BLaER1 (cell line): Measurements from ENCODE around the gene DCDC1.

Experiments
- H3K27ac ChIP-seq: shearing (Covaris generic); formaldehyde crosslinking; 2 replicates; pipeline ENCODE4 v1.8.1; 2022
- H3K27me3 ChIP-seq: shearing (Covaris generic); formaldehyde crosslinking; 2 replicates; pipeline ENCODE4 v1.8.1; 2022
- H3K36me3 ChIP-seq: shearing (Covaris generic); formaldehyde crosslinking; 2 replicates; pipeline ENCODE4 v1.8.1; 2022
- H3K4me1 ChIP-seq: shearing (Covaris generic); formaldehyde crosslinking; 2 replicates; pipeline ENCODE4 v1.8.1; 2022
- H3K4me2 ChIP-seq: shearing (Covaris generic); formaldehyde crosslinking; 2 replicates; pipeline ENCODE4 v1.8.1; 2022
- H3K4me3 ChIP-seq: shearing (Covaris generic); formaldehyde crosslinking; 2 replicates; pipeline ENCODE4 v1.8.1; 2022
- H3K9ac ChIP-seq: shearing (Covaris generic); formaldehyde crosslinking; 2 replicates; pipeline ENCODE4 v1.8.1; 2022
- H3K9me3 ChIP-seq: shearing (Covaris generic); formaldehyde crosslinking; 2 replicates; pipeline ENCODE4 v1.8.1; 2022
- H4K20me1 ChIP-seq: shearing (Covaris generic); formaldehyde crosslinking; 2 replicates; pipeline ENCODE4 v1.8.1; 2022
- Cebpa-rat ChIP-seq: shearing (Covaris generic); IDR thresholded peaks from 2 replicates; pipeline ENCODE4 v1.8.1; 2022

DCDC1 gene

DNA sequence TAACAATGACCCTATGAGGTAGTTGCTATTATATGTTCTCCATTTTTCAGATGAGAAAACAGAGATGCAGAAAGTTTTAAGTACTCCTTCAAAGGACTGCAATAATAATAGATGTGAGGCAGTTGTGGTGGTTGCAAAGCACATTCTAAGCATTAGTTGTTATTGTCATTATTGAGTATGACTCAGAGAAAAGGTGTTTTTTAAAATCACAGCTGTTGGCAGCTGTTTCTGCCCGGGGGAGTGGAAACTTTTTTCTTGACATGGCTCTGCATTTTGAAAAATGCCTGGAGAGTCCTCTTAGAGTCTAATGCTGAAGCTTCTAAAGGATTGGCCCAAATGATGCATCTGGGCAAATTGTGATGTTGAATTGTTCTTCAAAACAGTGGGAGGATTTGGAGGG lies 538.9 kb downstream of the DCDC1 start:
- no peaks in the 10 kb centered on the region for H4K20me1 ChIP-seq
- no peak overlapping the region for H3K4me2 ChIP-seq
- H3K9ac ChIP-seq: no peak overlapping the region
- no peaks in the 10 kb centered on the region for H3K27me3 ChIP-seq
- H3K27ac ChIP-seq: no peak overlapping the region
- TF ChIP-seq Cebpa-rat: no peak
- H3K4me3 ChIP-seq: no peak overlapping the region
- no peaks in the 10 kb centered on the region for H3K36me3 ChIP-seq
- 0 out of 2 replicates have a peak, but pooled peaks cover 4% of the 10 kb centered on the region for H3K9me3 ChIP-seq
- no peaks in the 10 kb centered on the region for H3K4me1 ChIP-seq

DNA sequence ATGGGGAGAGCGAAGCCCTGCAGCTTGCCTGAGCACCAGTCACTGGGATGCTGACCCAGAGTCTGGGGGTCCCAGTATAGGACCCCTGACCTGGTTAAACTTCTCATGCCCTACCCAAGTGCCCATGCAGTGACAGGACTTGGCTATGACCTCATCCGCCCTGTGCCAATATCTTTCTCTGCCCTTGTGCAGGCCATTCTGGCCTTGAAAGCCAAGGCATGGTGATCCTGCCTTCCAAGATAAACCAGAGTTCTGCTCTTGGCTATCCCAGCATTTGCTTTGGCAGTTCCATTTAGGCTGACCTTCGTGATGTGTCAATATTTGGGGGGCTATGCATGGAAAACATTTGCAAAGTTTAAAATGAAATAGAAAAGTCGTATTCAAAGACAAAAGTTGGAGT lies 542.6 kb downstream of the DCDC1 start:
- no peak overlapping the region for H3K4me3 ChIP-seq
- no peaks in the 10 kb centered on the region for H3K9me3 ChIP-seq
- no peak overlapping the region for H3K9ac ChIP-seq
- no peak overlapping the region for H3K4me2 ChIP-seq
- no peaks in the 10 kb centered on the region for H3K36me3 ChIP-seq
- H3K27me3 ChIP-seq: no peaks in the 10 kb centered on the region
- H4K20me1 ChIP-seq: no peaks in the 10 kb centered on the region
- no peak for TF ChIP-seq Cebpa-rat
- H3K4me1 ChIP-seq: no peaks in the 10 kb centered on the region
- H3K27ac ChIP-seq: no peak overlapping the region

DNA sequence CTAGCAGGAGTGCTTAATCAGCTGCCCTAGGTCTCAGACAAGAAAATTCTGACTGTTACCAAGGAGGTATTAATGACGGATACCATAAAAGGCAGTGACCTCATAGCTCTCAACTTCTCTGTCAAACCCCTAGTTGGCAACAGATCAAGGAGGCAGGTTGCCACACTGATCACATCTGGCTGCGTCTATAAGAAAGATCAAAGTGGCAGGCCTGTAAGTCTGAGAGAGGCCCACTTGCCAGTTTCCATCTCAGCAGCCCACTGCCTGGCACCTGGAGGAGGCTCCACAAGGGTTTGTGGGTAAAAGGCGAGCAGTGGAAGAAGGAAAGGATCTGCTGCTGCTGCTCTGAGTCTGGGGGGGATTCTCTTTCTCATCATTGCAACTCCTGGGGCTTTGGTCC lies 543.8 kb downstream of the DCDC1 start:
- no peak for TF ChIP-seq Cebpa-rat
- Histone ChIP-seq H3K27me3 (no peaks in the 10 kb centered on the region), H3K9ac (no peak overlapping the region), H3K4me2 (no peak overlapping the region), H4K20me1 (no peaks in the 10 kb centered on the region), H3K27ac (no peak overlapping the region), H3K9me3 (no peaks in the 10 kb centered on the region), H3K4me1 (no peaks in the 10 kb centered on the region), H3K36me3 (no peaks in the 10 kb centered on the region), H3K4me3 (no peak overlapping the region)

DNA sequence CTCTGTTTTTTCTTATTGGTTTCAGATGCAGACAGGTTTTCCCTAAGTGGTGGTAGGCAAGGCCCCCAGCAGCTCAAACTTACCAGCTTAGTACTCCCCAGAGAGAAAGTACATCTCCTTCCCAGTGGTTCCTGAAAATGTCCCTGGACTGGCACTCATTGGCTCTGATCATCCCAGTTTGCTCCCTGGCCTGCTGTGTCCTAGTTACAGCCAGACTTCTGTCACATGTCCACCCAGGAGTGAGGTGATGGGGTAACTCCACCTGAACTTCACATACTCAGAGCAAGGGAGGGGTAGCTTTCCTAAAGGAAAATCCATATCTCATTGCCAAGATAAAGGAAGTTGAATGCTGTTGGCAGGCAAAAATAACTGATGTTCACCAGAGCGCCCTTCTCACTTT lies 546.4 kb downstream of the DCDC1 start:
- no peaks in the 10 kb centered on the region for H3K36me3 ChIP-seq
- H3K4me1 ChIP-seq: no peaks in the 10 kb centered on the region
- no peak overlapping the region for H3K27ac ChIP-seq
- H4K20me1 ChIP-seq: no peaks in the 10 kb centered on the region
- H3K9ac ChIP-seq: no peak overlapping the region
- no peak overlapping the region for H3K4me2 ChIP-seq
- H3K9me3 ChIP-seq: no peaks in the 10 kb centered on the region
- H3K27me3 ChIP-seq: no peaks in the 10 kb centered on the region
- TF ChIP-seq Cebpa-rat: no peak
- no peak overlapping the region for H3K4me3 ChIP-seq

DNA sequence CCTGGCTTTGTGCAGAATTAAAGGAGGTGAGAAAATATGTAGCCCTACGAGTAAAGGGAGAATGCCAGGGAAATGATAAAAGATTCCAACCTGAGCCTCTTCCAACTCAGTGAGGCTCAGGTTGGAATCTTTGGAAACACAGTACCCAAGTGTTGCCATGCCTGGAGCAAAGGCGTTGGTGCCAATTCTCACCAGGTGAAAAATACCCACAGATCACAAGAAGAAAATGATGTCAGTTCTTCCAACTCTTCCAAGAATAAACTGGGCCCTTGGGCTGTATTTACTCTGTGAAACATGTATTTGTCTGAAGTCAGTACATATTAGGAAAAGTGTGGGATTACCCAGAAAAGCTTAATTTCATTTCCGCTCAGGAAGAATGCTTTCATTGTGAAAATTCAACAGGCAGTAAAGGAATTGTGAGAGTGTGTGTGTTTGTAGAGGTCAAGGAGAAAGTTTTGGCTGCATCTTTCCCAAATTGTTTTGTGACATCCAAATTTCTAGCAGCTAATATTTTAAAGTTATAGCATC lies 548.0 kb downstream of the DCDC1 start:
- Histone ChIP-seq H3K4me2 (no peak overlapping the region), H3K4me1 (no peaks in the 10 kb centered on the region), H3K36me3 (no peaks in the 10 kb centered on the region), H3K9me3 (no peaks in the 10 kb centered on the region), H3K4me3 (no peak overlapping the region), H3K9ac (no peak overlapping the region), H4K20me1 (no peaks in the 10 kb centered on the region), H3K27me3 (no peaks in the 10 kb centered on the region), H3K27ac (no peak overlapping the region)
- TF ChIP-seq Cebpa-rat: no peak

DNA sequence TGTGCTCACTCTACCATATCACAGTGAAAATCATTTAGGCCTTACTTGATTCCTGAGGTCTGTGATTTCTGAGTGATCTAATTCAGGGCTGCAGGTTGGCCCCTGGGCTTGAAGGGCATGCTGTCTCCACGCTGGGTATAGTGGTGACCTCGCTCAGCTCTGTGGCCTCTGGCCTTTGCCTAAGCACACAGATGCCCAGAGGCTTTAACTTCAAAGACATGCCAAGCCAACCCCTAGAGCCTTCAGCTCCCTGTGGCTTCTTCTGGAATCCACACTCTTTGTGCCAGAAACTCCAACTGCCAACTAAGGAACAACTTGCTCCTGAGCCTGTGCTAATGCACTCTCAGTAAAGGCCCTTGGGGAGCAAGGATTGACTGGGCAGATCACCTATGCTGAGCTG lies 550.8 kb downstream of the DCDC1 start:
- Histone ChIP-seq H3K4me1 (no peaks in the 10 kb centered on the region), H4K20me1 (no peaks in the 10 kb centered on the region), H3K9ac (no peak overlapping the region), H3K4me3 (no peak overlapping the region), H3K4me2 (no peak overlapping the region), H3K9me3 (no peaks in the 10 kb centered on the region), H3K27ac (no peak overlapping the region), H3K36me3 (no peaks in the 10 kb centered on the region), H3K27me3 (no peaks in the 10 kb centered on the region)
- no peak for TF ChIP-seq Cebpa-rat

DNA sequence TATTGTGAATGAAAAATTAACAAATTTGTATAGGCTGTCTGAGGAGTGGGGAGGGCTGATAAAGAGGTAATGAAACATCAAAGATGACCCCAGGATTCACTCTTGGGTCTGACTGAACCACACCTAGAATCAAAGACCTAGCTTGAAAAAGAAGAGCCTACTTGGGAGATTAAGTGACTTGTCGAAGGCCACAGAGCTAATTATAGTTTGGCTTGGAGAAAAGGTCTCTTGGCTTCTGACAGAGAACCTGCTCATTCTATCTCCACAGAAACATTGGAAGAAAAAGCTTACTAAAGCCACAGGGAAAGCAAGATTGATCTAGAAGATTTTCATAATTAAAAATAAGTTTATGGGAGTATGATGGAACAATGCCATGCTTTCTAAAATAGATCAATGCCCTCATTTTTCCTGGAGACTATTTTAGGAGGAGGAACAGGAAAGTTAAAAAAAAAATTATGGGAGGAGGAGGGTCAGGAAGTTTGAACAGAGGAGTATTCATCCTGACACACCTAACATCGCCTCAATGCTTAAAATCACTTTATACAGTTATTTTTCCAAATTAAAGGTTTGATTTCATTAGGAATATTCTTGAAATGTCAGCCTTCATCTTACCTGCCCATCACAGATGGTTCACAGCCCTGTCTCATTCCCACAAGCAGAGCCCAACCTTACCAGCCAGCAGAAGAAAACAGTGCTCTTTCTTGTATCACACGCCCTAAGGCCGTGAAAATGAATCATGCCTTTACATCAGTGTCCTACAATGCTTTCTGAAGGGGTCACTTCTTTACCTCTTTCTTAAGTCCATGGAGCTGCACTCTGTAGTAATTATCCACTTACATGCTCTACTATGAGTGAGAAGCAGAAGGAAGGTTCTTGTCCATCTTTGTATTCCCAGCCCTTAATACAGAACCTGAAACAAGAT lies 552.3 kb downstream of the DCDC1 start:
- no peaks in the 10 kb centered on the region for H4K20me1 ChIP-seq
- H3K4me1 ChIP-seq: no peaks in the 10 kb centered on the region
- no peak overlapping the region for H3K9ac ChIP-seq
- no peaks in the 10 kb centered on the region for H3K9me3 ChIP-seq
- no peak for TF ChIP-seq Cebpa-rat
- no peaks in the 10 kb centered on the region for H3K36me3 ChIP-seq
- H3K27me3 ChIP-seq: no peaks in the 10 kb centered on the region
- no peak overlapping the region for H3K4me2 ChIP-seq
- no peak overlapping the region for H3K27ac ChIP-seq
- H3K4me3 ChIP-seq: no peak overlapping the region

DNA sequence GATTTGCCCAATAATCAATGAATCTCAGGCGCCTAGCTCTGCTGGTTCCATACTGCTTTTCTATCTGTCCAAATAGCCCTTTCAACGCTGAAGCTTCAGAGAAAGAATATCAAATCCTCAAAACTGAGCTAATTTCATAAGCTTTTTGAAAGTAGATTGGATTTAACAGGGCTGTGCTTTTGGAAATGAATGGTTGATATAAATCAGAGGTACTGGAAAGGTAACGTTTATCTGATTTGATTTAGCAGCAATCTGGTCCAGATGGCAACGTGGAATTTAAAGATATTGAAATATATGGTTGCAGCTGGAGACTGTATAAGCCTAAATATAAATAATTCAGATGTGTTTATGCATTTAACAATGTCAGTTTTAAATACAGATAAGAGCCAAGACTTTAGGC lies 553.9 kb downstream of the DCDC1 start:
- Histone ChIP-seq H3K9ac (no peak overlapping the region), H3K4me3 (no peak overlapping the region), H3K4me1 (no peaks in the 10 kb centered on the region), H3K4me2 (no peak overlapping the region), H3K9me3 (no peaks in the 10 kb centered on the region), H3K27me3 (no peaks in the 10 kb centered on the region), H3K27ac (no peak overlapping the region), H3K36me3 (no peaks in the 10 kb centered on the region), H4K20me1 (no peaks in the 10 kb centered on the region)
- no peak for TF ChIP-seq Cebpa-rat

DNA sequence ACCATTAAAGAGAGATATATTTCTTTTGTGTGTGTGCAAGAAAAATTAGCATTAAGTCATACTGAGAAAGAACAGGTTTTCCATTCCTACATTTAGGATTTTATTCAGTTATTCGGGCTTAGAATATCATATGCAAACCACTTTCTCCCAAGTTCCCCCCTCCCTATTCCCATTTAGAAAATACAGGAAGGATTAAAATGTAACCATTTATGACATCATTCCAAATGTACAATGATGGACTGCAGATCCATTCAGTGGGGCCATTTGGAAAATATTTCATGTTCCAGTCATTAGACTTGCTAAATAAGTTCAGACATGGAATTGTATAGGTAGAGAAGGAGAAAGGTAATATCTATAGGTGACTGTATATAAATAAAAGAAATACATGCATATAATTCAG lies 554.8 kb downstream of the DCDC1 start:
- TF ChIP-seq Cebpa-rat: no peak
- no peak overlapping the region for H3K4me2 ChIP-seq
- H3K27me3 ChIP-seq: no peaks in the 10 kb centered on the region
- no peaks in the 10 kb centered on the region for H3K9me3 ChIP-seq
- H3K27ac ChIP-seq: no peak overlapping the region
- no peaks in the 10 kb centered on the region for H3K36me3 ChIP-seq
- no peaks in the 10 kb centered on the region for H4K20me1 ChIP-seq
- no peak overlapping the region for H3K9ac ChIP-seq
- H3K4me3 ChIP-seq: no peak overlapping the region
- no peaks in the 10 kb centered on the region for H3K4me1 ChIP-seq
